Body of pancreas (tissue), 4 donors: ENCODE measurements around the gene R3HDM4. TPM values are rescaled to one million over a fixed set of nuclear protein-coding genes. Genes with fewer than 3 reads are reported as not detected.

Experiments
- ATAC-seq: fragments of 150-250 bp; one replicate; pipeline ENCODE4 v1.9.1; 2016
- DNase-seq, 4 donors: peaks; one replicate each; pipeline ENCODE4 v3.0.0-alpha.2; 2019
- H3K27ac ChIP-seq, 4 donors: fragments of 200-600 bp; sonication (generic); 1 replicate in 3 of 4; 2 replicates in 1 of 4; pipeline versions ENCODE4 v1.5.1 to v1.6.1; 2016 to 2019; ENCODE audit warnings: mild to moderate bottlenecking in 1 of 4, mixed read lengths in 1 of 4, moderate library complexity in 1 of 4
- H3K27me3 ChIP-seq, 2 donors: fragments of 200-600 bp; sonication (generic); one replicate each; pipeline ENCODE4 v1.6.0; 2016; ENCODE audit warnings: mild to moderate bottlenecking in 1 of 2
- H3K36me3 ChIP-seq, 2 donors: fragments of 200-600 bp; sonication (generic); replicated peaks in 1 of 2; 2 replicates each; pipeline ENCODE4 v1.5.1; 2016; ENCODE audit warnings: low read depth in 2 of 2; ENCODE audit not compliant: insufficient read depth in 1 of 2
- H3K4me1 ChIP-seq: fragments of 200-600 bp; sonication (generic); one replicate; pipeline ENCODE4 v1.6.0; 2016
- H3K4me3 ChIP-seq, 2 donors: fragments of 200-600 bp; sonication (generic); 1 replicate in 1 of 2; 2 replicates in 1 of 2; pipeline ENCODE4 v1.5.1; 2016 to 2019
- H3K9me3 ChIP-seq, 3 donors: fragments of 200-600 bp; sonication (generic); 1 replicate in 2 of 3; 2 replicates in 1 of 3; pipeline ENCODE4 v1.5.1; 2016
- POLR2A ChIP-seq, 3 donors: fragments of 450-650 bp; IDR thresholded peaks; one replicate each; pipeline ENCODE4 v1.6.1; 2016; ENCODE audit warnings: antibody characterized with exemption in 3 of 3, mild to moderate bottlenecking in 2 of 3
- WGBS, 2 donors: methylation state at CpG; one replicate each; pipeline ENCODE4 v1.1.5; 2017; 5-methylcytosine and 5-hydroxymethylcytosine counted together
- intact Hi-C: fragments of 100-400 bp; cut with DNase I; formaldehyde crosslinking; loops from one replicate; pipeline ENCODE4 v1.15.1; 2023
- total RNA-seq, 2 donors: library from RNA; depleted of rRNA; stranded (reverse); fragments of >200 nt; gene quantifications; one replicate each; pipeline ENCODE4 v1.1.0, GENCODE V29; 2016
- TF ChIP-seq, protein P1 (sequence below), 7 experiments: fragments of 450-650 bp in 4 of 7; fragments of 200-600 bp in 3 of 7; sonication (generic) in 3 of 7; IDR thresholded peaks; one replicate each; pipeline ENCODE4 v1.5.1; 2016 to 2019; ENCODE audit warnings: antibody characterized with exemption in 7 of 7

The R3HDM4 gene
- total RNA-seq, 2 donors from 2014 or later: 11.2 to 34.0 TPM

DNA sequence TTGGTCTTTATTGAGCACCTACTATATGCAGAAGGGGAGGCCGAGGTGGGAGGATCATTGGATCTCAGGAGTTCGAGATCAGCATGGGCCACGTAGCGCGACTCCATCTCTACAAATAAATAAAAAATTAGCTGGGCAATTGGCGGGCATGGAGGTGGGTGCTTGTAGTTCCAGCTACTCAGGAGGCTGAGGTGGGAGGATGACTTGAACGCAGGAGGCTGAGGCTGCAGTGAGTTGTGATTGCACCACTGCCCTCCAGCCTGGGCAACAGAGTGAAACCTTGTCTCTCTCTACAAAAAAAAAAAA lies 49.8 kb downstream of the R3HDM4 start:
- Histone ChIP-seq H3K4me3 (no peak overlapping the region), H3K36me3 (peaks cover 0 to 2% of the 10 kb centered on the region in 2 donors), H3K27ac (peak overlapping the region in 1 of 4 donors; percentile 64), H3K27me3 (no peaks in the 10 kb centered on the region), H3K4me1 (peaks cover 27% of the 10 kb centered on the region), H3K9me3 (no peaks in the 10 kb centered on the region)
- TF ChIP-seq, protein P1, sequence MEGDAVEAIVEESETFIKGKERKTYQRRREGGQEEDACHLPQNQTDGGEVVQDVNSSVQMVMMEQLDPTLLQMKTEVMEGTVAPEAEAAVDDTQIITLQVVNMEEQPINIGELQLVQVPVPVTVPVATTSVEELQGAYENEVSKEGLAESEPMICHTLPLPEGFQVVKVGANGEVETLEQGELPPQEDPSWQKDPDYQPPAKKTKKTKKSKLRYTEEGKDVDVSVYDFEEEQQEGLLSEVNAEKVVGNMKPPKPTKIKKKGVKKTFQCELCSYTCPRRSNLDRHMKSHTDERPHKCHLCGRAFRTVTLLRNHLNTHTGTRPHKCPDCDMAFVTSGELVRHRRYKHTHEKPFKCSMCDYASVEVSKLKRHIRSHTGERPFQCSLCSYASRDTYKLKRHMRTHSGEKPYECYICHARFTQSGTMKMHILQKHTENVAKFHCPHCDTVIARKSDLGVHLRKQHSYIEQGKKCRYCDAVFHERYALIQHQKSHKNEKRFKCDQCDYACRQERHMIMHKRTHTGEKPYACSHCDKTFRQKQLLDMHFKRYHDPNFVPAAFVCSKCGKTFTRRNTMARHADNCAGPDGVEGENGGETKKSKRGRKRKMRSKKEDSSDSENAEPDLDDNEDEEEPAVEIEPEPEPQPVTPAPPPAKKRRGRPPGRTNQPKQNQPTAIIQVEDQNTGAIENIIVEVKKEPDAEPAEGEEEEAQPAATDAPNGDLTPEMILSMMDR (IDR thresholded peaks at IDR 0.05): no peak
- no peak for TF ChIP-seq POLR2A (IDR thresholded peaks at IDR 0.05)
- intact Hi-C loops: loop anchor here (5.0 kb wide), 1 partner anchor 54 kb away; the partner anchor contains the start of gene KISS1R
- ATAC-seq (no peak), DNase-seq (no peak)
- 72 to 86% methylated on average over 7 of the region's 7 CpGs for WGBS, 2 donors

DNA sequence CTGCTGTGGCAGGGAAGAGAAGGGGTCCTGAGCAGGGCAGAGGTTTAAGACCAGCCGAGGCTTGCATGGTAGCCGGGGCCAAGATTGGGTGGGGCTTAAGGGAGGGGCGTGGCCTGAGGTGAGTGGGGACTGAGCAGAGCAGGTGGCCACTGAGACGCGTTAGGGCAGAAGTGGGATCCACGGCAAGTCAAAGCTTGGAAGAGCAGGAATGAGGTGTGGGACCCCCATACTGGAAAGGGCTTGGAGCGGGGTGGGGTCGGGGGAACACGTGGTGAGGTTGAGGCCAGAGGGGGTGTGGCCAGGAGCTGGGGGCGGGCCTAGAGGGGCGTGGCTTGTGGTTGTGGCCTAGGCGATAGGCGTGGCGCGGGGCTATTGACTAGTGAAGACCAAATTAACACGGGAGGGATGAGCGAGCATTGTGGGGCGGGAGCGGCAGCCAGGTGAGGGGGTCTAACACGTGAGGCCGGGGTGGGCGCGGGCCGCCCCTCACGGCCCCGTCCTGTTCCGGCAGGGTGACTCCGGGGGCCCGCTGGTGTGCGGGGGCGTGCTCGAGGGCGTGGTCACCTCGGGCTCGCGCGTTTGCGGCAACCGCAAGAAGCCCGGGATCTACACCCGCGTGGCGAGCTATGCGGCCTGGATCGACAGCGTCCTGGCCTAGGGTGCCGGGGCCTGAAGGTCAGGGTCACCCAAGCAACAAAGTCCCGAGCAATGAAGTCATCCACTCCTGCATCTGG lies 50.3 kb downstream of the R3HDM4 start:
- intact Hi-C loops: loop anchor here (5.0 kb wide), 1 partner anchor 55 kb away; the partner anchor contains the start of gene KISS1R
- DNase-seq: peak; percentile 62 to 73 (median 68)
- Histone ChIP-seq H3K27me3 (no peaks in the 10 kb centered on the region), H3K4me1 (peaks cover 27% of the 10 kb centered on the region), H3K4me3 (no peak overlapping the region), H3K9me3 (no peaks in the 10 kb centered on the region), H3K27ac (no peak overlapping the region), H3K36me3 (no peaks in the 10 kb centered on the region)
- WGBS, 2 donors: 11 to 21% methylated on average over 46 to 48 of the region's 48 CpGs
- TF ChIP-seq, protein P1 (IDR thresholded peaks at IDR 0.05): no peak
- TF ChIP-seq POLR2A (IDR thresholded peaks at IDR 0.05): no peak
- peak; percentile 31 for ATAC-seq

DNA sequence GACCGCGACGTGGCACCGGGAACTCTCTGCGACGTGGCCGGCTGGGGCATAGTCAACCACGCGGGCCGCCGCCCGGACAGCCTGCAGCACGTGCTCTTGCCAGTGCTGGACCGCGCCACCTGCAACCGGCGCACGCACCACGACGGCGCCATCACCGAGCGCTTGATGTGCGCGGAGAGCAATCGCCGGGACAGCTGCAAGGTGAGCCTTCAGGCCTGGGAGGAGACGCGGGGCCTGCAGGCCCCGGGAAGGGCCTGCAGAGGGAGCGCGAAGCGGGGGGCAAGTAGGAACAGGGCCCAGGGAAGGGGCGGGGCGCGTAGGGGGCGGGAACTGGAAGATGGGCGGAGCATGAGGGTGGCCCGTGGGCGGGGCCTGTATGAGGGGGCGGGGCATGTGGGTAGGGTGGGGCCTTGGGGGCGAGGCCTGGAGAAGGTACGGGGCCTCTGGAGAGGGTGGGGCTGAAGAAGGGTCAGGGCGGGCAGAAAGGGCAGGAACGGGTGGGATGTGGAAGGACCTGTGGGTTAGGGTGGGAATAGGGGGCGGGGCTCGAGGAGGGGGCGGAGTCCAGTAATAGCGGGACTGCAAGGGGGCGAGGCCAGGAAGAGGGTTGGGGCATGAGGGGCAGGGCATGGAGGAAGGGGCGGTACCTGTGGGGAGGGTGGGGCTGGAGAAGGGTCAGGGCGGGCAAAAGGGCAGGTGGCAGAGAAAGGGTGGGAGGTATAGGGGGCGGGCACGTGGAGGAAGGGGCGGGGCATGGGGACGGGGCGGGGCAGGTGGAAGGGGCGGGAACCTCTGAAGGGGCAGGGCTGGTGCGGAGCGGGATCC lies 51.1 kb downstream of the R3HDM4 start:
- intact Hi-C loops: loop anchor here (5.0 kb wide), 1 partner anchor 55 kb away; the partner anchor contains the start of gene KISS1R
- no peaks in the 10 kb centered on the region for H3K36me3 ChIP-seq
- no peak overlapping the region for H3K27ac ChIP-seq
- no peaks in the 10 kb centered on the region for H3K9me3 ChIP-seq
- 5 to 21% methylated on average over 25 to 51 of the region's 60 CpGs for WGBS, 2 donors
- no peak overlapping the region for H3K4me3 ChIP-seq
- TF ChIP-seq, protein P1 (IDR thresholded peaks at IDR 0.05): no peak
- TF ChIP-seq POLR2A (IDR thresholded peaks at IDR 0.05): no peak
- H3K27me3 ChIP-seq: no peaks in the 10 kb centered on the region
- peaks cover 27% of the 10 kb centered on the region for H3K4me1 ChIP-seq
- ATAC-seq (peak; percentile 25), DNase-seq (peak in 3 of 4 donors; percentile 51 to 55 (median 51))

DNA sequence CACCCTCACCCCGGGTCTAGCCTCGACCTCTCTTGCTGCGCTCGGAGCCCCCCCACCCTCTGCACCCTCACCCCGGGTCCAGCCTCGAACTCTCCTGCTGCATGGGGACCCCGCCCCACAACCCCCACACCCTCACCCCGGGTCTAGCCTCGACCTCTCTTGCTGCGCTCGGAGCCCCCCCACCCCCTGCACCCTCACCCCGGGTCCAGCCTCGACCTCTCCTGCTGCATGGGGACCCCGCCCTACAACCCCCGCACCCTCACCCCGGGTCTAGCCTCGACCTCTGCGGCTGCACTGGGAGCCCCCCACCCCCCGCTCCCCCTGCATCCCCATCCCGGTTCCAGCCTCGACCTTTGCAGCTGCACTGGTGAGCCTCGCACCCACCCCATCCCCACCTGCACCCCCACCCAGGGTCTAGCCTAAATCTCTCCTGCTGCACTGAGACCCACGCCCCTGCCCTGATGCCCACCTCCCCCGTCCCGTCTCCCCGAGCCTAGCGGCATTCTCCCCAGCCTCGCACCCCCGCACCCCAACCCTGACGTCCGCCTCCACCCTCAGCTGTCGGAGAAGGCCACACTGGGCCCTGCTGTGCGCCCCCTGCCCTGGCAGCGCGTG lies 51.8 kb downstream of the R3HDM4 start:
- Histone ChIP-seq H3K36me3 (no peaks in the 10 kb centered on the region), H3K9me3 (no peaks in the 10 kb centered on the region), H3K27me3 (no peaks in the 10 kb centered on the region), H3K4me1 (peaks cover 27% of the 10 kb centered on the region), H3K4me3 (no peak overlapping the region), H3K27ac (no peak overlapping the region)
- intact Hi-C loops: loop anchor here (5.0 kb wide), 1 partner anchor 56 kb away; the partner anchor contains the start of gene KISS1R
- no peak for DNase-seq
- 39 to 90% methylated on average over 2 to 17 of the region's 35 CpGs for WGBS, 2 donors
- no peak for TF ChIP-seq POLR2A (IDR thresholded peaks at IDR 0.05)
- TF ChIP-seq, protein P1 (IDR thresholded peaks at IDR 0.05): no peak
- ATAC-seq: no peak
